Testis (tissue), 3 donors: ENCODE data around the gene FAM13B. TPM values are rescaled to one million over a fixed set of nuclear protein-coding genes. Genes with fewer than 3 reads are reported as not detected.

ENCODE experiments used
- DNase-seq: peaks from one replicate; pipeline ENCODE4 v3.0.0-alpha.2; 2019
- H3K27ac ChIP-seq, 2 donors: fragments of 200-600 bp; sonication (generic); one replicate each; pipeline ENCODE4 v1.5.1; 2019
- H3K27me3 ChIP-seq: fragments of 200-600 bp; sonication (generic); one replicate; pipeline ENCODE4 v1.5.1; 2019
- H3K36me3 ChIP-seq: fragments of 200-600 bp; sonication (generic); one replicate; pipeline ENCODE4 v1.5.1; 2017; ENCODE audit warnings: low read depth; ENCODE audit errors: missing control alignments
- H3K4me1 ChIP-seq: fragments of 200-600 bp; sonication (generic); one replicate; pipeline ENCODE4 v1.5.1; 2019
- H3K4me3 ChIP-seq, 2 donors: fragments of 200-600 bp; sonication (generic); one replicate each; pipeline ENCODE4 v1.5.1; 2017 to 2019
- H3K9me3 ChIP-seq: fragments of 200-600 bp; sonication (generic); one replicate; pipeline ENCODE4 v1.5.1; 2017
- POLR2A ChIP-seq: fragments of 450-650 bp; IDR thresholded peaks from one replicate; pipeline ENCODE4 v1.6.1; 2017; ENCODE audit warnings: antibody characterized with exemption, mild to moderate bottlenecking, moderate library complexity
- WGBS, 2 donors: methylation state at CpG; one replicate each; pipeline ENCODE4 v1.1.5; 2018; 5-methylcytosine and 5-hydroxymethylcytosine counted together
- intact Hi-C: fragments of 100-400 bp; cut with DNase I; formaldehyde crosslinking; loops from one replicate; pipeline ENCODE4 v1.15.1; 2023; ENCODE audit warnings: low total_unique reads
- polyA plus RNA-seq: library from polyadenylated mRNA; stranded (reverse); fragments of 350-450 nt; fragmentation: Illumina TruSeq; extraction: RNeasy Lipid Tissue Mini Kit (QIAGEN cat#74804); gene quantifications from one replicate; pipeline ENCODE4 v1.2.3, GENCODE V29; 2014; ENCODE audit warnings: low read depth, low replicate concordance; ENCODE audit not compliant: insufficient read depth
- total RNA-seq, 2 donors: library from RNA; depleted of rRNA; stranded (reverse); fragments of >200 nt; gene quantifications; one replicate each; pipeline ENCODE4 v1.2.3, GENCODE V29; 2016
- TF ChIP-seq, protein P1 (sequence below), 3 experiments: fragments of 450-650 bp in 2 of 3; fragments of 200-600 bp in 1 of 3; sonication (generic) in 1 of 3; IDR thresholded peaks; one replicate each; pipeline ENCODE4 v1.5.1; 2016 to 2019; ENCODE audit warnings: antibody characterized with exemption in 3 of 3, mild to moderate bottlenecking in 2 of 3, moderate library complexity in 1 of 3

The FAM13B gene
- total and polyA plus RNA-seq, 3 donors from 2014 or later: 56.5 to 134 (median 125) TPM

DNA sequence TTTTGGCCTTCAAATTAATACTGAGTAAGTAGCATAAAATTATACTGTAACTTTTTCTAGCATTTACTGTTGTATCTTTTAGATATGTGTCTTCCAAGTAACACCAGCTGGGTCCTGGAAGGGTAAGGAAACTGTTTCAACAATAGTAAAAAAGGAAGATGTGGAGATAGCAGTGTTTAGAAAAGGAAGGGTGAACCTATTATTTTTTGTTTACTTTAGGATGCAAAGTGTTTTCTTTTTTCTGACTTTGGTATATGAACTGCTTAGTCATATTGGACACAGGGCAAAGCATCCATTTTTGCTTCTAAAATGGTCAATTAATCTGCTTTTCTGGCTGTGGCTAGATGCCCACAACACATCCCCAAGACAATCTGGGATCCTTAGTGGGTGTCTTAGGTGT, 138.3 kb downstream of the FAM13B start:
- intact Hi-C loops: no loop called here
- Histone ChIP-seq H3K4me3 (no peak overlapping the region), H3K27ac (no peak overlapping the region), H3K27me3 (no peaks in the 10 kb centered on the region), H3K9me3 (no peaks in the 10 kb centered on the region), H3K36me3 (no peaks in the 10 kb centered on the region), H3K4me1 (peaks cover 4% of the 10 kb centered on the region)
- DNase-seq: no peak
- TF ChIP-seq, protein P1, sequence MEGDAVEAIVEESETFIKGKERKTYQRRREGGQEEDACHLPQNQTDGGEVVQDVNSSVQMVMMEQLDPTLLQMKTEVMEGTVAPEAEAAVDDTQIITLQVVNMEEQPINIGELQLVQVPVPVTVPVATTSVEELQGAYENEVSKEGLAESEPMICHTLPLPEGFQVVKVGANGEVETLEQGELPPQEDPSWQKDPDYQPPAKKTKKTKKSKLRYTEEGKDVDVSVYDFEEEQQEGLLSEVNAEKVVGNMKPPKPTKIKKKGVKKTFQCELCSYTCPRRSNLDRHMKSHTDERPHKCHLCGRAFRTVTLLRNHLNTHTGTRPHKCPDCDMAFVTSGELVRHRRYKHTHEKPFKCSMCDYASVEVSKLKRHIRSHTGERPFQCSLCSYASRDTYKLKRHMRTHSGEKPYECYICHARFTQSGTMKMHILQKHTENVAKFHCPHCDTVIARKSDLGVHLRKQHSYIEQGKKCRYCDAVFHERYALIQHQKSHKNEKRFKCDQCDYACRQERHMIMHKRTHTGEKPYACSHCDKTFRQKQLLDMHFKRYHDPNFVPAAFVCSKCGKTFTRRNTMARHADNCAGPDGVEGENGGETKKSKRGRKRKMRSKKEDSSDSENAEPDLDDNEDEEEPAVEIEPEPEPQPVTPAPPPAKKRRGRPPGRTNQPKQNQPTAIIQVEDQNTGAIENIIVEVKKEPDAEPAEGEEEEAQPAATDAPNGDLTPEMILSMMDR (IDR thresholded peaks at IDR 0.05): no peak

DNA sequence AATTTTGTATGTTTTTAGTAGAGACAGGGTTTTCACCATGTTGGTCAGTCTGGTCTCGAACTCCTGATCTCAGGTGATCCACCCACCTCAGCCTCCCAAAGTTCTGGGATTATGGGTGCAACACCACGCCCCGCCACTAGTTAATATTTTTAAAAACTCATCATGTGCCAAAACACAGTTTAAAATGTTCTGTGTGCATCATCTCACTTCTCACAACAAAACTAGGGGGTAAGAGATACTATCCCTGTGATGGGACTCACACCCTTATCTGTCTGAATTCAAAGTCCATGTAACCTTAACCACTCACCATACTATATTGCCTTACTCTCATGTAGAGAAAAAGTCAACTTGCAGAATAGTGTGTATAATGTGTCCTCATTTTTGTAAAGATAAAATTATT, 141.0 kb downstream of the FAM13B start:
- Histone ChIP-seq H3K4me1 (peaks cover 7% of the 10 kb centered on the region), H3K36me3 (no peaks in the 10 kb centered on the region), H3K4me3 (no peak overlapping the region), H3K27me3 (no peaks in the 10 kb centered on the region), H3K9me3 (no peaks in the 10 kb centered on the region), H3K27ac (no peak overlapping the region)
- DNase-seq: no peak
- intact Hi-C loops: no loop called here
- 89 to 98% methylated on average over 3 of the region's 3 CpGs for WGBS, 2 donors
- TF ChIP-seq, protein P1 (IDR thresholded peaks at IDR 0.05): peak in 2 of 3 experiments; percentile 12 to 27
- no peak for TF ChIP-seq POLR2A

- WGBS, 2 donors: 80 to 84% methylated on average over 1 of the region's 1 CpG
- Histone ChIP-seq H3K27me3 (no peaks in the 10 kb centered on the region), H3K27ac (no peak overlapping the region), H3K36me3 (no peaks in the 10 kb centered on the region), H3K4me1 (peaks cover 14% of the 10 kb centered on the region), H3K4me3 (no peak overlapping the region), H3K9me3 (no peaks in the 10 kb centered on the region)
- DNase-seq: no peak
- intact Hi-C loops: no loop called here
- TF ChIP-seq POLR2A: no peak
- TF ChIP-seq, protein P1 (IDR thresholded peaks at IDR 0.05): no peak
Measured at GRCh38 chr5:137890845-137891244, 142.0 kb downstream of the FAM13B start.

- peak; percentile 91 for DNase-seq
- H3K27ac ChIP-seq: peak within 1 kb of the TSS; percentile 89
- H3K36me3 ChIP-seq: no peaks in the 10 kb centered on the region
- intact Hi-C loops: no loop called here
- WGBS, 2 donors: 8 to 13% methylated on average over 36 to 58 of the region's 59 CpGs
- H3K27me3 ChIP-seq: no peaks in the 10 kb centered on the region
- no peaks in the 10 kb centered on the region for H3K9me3 ChIP-seq
- H3K4me1 ChIP-seq: peaks cover 14% of the 10 kb centered on the region
- peak within 1 kb of the TSS; percentile 60 to 75 for H3K4me3 ChIP-seq
- TF ChIP-seq POLR2A: peak; percentile 7
- TF ChIP-seq, protein P1 (IDR thresholded peaks at IDR 0.05): no peak
Measured at GRCh38 chr5:137888863-137889759, 143.8 kb downstream of the FAM13B start, which contains the start of gene PKD2L2. PKD2L2 (plus strand) TSS chr5:137889457; CDS start chr5:137889492, 35 bp downstream.

- Histone ChIP-seq H3K36me3 (no peaks in the 10 kb centered on the region), H3K27ac (peak overlapping the region; percentile 89), H3K27me3 (no peaks in the 10 kb centered on the region), H3K9me3 (no peaks in the 10 kb centered on the region), H3K4me1 (peaks cover 14% of the 10 kb centered on the region), H3K4me3 (peak overlapping the region; percentile 60 to 75)
- no peak for DNase-seq
- no peak for TF ChIP-seq POLR2A
- TF ChIP-seq, protein P1 (IDR thresholded peaks at IDR 0.05): no peak
- intact Hi-C loops: no loop called here
- WGBS, 2 donors: 22 to 29% methylated on average over 7 of the region's 7 CpGs
Measured at GRCh38 chr5:137888466-137888862, 144.4 kb downstream of the FAM13B start.
